Measurements from ENCODE around the gene SLC6A11.

DNA sequence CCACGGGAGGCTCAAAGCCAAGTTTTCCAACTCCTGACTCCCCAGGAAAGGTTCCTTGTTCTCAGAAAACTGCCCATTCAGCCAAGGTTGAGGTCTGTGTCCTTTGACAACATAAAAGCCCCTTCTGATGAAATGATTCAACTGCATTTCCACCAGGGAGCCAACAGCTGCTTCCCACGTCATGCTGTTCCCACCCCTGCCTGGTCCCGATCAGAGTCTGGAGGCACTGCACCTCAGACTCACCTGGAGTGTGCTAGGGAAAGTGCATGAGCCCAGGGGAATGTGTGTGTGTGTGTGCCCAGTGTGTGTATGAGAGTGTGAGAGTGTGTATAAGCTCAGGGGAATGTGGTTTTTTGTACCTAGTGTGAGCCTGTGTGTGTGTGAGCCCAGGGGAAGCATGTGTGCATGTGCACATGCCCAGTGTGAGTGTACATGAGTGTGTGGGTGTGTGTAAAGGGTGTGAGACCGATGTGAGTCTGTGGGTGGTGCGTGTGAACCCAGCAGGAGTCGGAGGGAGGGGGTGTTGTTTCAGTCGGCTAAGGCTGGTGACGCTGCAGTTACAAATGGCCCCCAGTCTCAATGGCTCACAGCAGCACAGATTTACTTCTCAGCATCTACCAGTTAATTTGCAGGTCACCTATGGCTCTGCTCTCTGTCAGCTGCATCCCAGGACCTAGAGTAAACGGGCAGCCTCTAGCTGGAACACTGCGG lies 156.2 kb downstream of the SLC6A11 start:
- TF ChIP-seq, protein P1, sequence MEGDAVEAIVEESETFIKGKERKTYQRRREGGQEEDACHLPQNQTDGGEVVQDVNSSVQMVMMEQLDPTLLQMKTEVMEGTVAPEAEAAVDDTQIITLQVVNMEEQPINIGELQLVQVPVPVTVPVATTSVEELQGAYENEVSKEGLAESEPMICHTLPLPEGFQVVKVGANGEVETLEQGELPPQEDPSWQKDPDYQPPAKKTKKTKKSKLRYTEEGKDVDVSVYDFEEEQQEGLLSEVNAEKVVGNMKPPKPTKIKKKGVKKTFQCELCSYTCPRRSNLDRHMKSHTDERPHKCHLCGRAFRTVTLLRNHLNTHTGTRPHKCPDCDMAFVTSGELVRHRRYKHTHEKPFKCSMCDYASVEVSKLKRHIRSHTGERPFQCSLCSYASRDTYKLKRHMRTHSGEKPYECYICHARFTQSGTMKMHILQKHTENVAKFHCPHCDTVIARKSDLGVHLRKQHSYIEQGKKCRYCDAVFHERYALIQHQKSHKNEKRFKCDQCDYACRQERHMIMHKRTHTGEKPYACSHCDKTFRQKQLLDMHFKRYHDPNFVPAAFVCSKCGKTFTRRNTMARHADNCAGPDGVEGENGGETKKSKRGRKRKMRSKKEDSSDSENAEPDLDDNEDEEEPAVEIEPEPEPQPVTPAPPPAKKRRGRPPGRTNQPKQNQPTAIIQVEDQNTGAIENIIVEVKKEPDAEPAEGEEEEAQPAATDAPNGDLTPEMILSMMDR (IDR thresholded peaks at IDR 0.05; ENCODE audit: low read length), result no peak
- no peak for TF ChIP-seq EZH2 (IDR thresholded peaks at IDR 0.05; ENCODE audit: borderline replicate concordance, low read length)
